ENCODE results near the gene TCTN2.
A peak's percentile ranks its signal among the peaks of the same experiment; 100 is the strongest.

- TF ChIP-seq CTCF (conservative IDR thresholded peaks at IDR 0.05; ENCODE audit: low read depth, low read length) (peak; percentile 44), EZH2 (IDR thresholded peaks at IDR 0.05; ENCODE audit: borderline replicate concordance, low read depth, low read length, poor library complexity, severe bottlenecking) (no peak)
Measured at GRCh38 chr12:123744836-123745235, 73.9 kb downstream of the TCTN2 start.
